SJCRH30 (cell line): ENCODE measurements around the gene BPTF. TPM values are rescaled to one million over a fixed set of nuclear protein-coding genes. Genes with fewer than 3 reads are reported as not detected.
"Not testable (repeated sequence)": the region's sequence is repeated elsewhere in the genome, so short reads cannot be mapped to it uniquely, and the experiment has no call there.

Source experiments
- DNase-seq, 2 experiments: peaks; one replicate each; pipeline ENCODE4 v3.0.0-alpha.2; 2015 to 2020
- H3K27ac ChIP-seq: fragments of 250-450 bp; sonication (Bioruptor Pico); 2 replicates; pipeline ENCODE4 v1.5.1; 2020; ENCODE audit warnings: mild to moderate bottlenecking, moderate library complexity
- H3K27me3 ChIP-seq: fragments of 250-450 bp; sonication (Bioruptor Pico); 2 replicates; pipeline ENCODE4 v1.5.1; 2020; ENCODE audit warnings: mild to moderate bottlenecking, moderate library complexity
- H3K36me3 ChIP-seq: fragments of 250-450 bp; sonication (Bioruptor Pico); 2 replicates; pipeline ENCODE4 v1.5.1; 2020; ENCODE audit warnings: mild to moderate bottlenecking, moderate library complexity
- H3K4me1 ChIP-seq: fragments of 250-450 bp; sonication (Bioruptor Pico); 2 replicates; pipeline ENCODE4 v1.5.1; 2020; ENCODE audit warnings: mild to moderate bottlenecking, moderate library complexity
- H3K4me3 ChIP-seq: fragments of 250-450 bp; sonication (Bioruptor Pico); 2 replicates; pipeline ENCODE4 v1.5.1; 2020; ENCODE audit warnings: mild to moderate bottlenecking, moderate library complexity
- H3K9me3 ChIP-seq: fragments of 250-450 bp; sonication (Bioruptor Pico); replicated peaks from 2 replicates; pipeline ENCODE4 v1.5.1; 2020; ENCODE audit warnings: mild to moderate bottlenecking, moderate library complexity
- total RNA-seq: library from RNA; depleted of rRNA; stranded (reverse); fragments of >200 nt; shearing (Covaris generic); gene quantifications from 2 replicates; pipeline ENCODE4 v1.2.3, GENCODE V29; 2014

BPTF gene
- total RNA-seq, 1 experiment from 2014 or later, result 60.7 TPM

GRCh38 chr17:67902511-67903231, 77.4 kb downstream of the BPTF start:
- Histone ChIP-seq H3K9me3 (no peaks in the 10 kb centered on the region), H3K36me3 (peaks cover 40% of the 10 kb centered on the region), H3K4me1 (no peaks in the 10 kb centered on the region), H3K4me3 (no peak overlapping the region), H3K27ac (no peak overlapping the region), H3K27me3 (no peaks in the 10 kb centered on the region)
- peak in 1 of 2 experiments; percentile 12 for DNase-seq

- H3K27ac ChIP-seq, H3K9me3 ChIP-seq, DNase-seq, H3K4me1 ChIP-seq, H3K27me3 ChIP-seq, H3K4me3 ChIP-seq: not testable (repeated sequence)
- peaks cover 43% of the 10 kb centered on the region for H3K36me3 ChIP-seq
Measured at GRCh38 chr17:67905298-67905697, 80.0 kb downstream of the BPTF start.

GRCh38 chr17:67910117-67910803, 85.0 kb downstream of the BPTF start:
- not testable (repeated sequence) for DNase-seq, H3K9me3 ChIP-seq, H3K27me3 ChIP-seq, H3K4me1 ChIP-seq, H3K27ac ChIP-seq, H3K4me3 ChIP-seq
- H3K36me3 ChIP-seq, result peaks cover 39% of the 10 kb centered on the region

- Histone ChIP-seq H3K9me3 (no peaks in the 10 kb centered on the region), H3K27ac (no peak overlapping the region), H3K36me3 (peaks cover 46% of the 10 kb centered on the region), H3K27me3 (no peaks in the 10 kb centered on the region), H3K4me3 (no peak overlapping the region), H3K4me1 (no peaks in the 10 kb centered on the region)
- DNase-seq, result no peak
Measured at GRCh38 chr17:67911059-67911782, 85.9 kb downstream of the BPTF start.

- H3K27ac ChIP-seq, result no peak overlapping the region
- DNase-seq, result no peak
- peaks cover 49% of the 10 kb centered on the region for H3K36me3 ChIP-seq
- H3K4me1 ChIP-seq, result no peaks in the 10 kb centered on the region
- no peaks in the 10 kb centered on the region for H3K27me3 ChIP-seq
- no peaks in the 10 kb centered on the region for H3K9me3 ChIP-seq
- H3K4me3 ChIP-seq, result no peak overlapping the region
Measured at GRCh38 chr17:67912088-67912487, 86.8 kb downstream of the BPTF start.

GRCh38 chr17:67912656-67913055, 87.4 kb downstream of the BPTF start:
- Histone ChIP-seq H3K36me3 (peaks cover 45% of the 10 kb centered on the region), H3K27me3 (no peaks in the 10 kb centered on the region), H3K4me1 (no peaks in the 10 kb centered on the region), H3K9me3 (no peaks in the 10 kb centered on the region), H3K27ac (no peak overlapping the region), H3K4me3 (no peak overlapping the region)
- no peak for DNase-seq

GRCh38 chr17:67920212-67920611, 94.9 kb downstream of the BPTF start:
- no peak overlapping the region for H3K27ac ChIP-seq
- DNase-seq, result no peak
- H3K9me3 ChIP-seq, result no peaks in the 10 kb centered on the region
- no peaks in the 10 kb centered on the region for H3K27me3 ChIP-seq
- no peaks in the 10 kb centered on the region for H3K4me1 ChIP-seq
- no peak overlapping the region for H3K4me3 ChIP-seq
- H3K36me3 ChIP-seq, result peaks cover 60% of the 10 kb centered on the region

- Histone ChIP-seq H3K36me3 (peaks cover 59% of the 10 kb centered on the region), H3K4me3 (no peak overlapping the region)
Measured at GRCh38 chr17:67922503-67922902, 97.2 kb downstream of the BPTF start.

GRCh38 chr17:67928842-67929241, 103.5 kb downstream of the BPTF start:
- H3K4me3 ChIP-seq, DNase-seq, H3K27ac ChIP-seq, H3K9me3 ChIP-seq, H3K27me3 ChIP-seq, H3K4me1 ChIP-seq: not testable (repeated sequence)
- H3K36me3 ChIP-seq, result peaks cover 70% of the 10 kb centered on the region

More at GRCh38 chr17:67922503-67922902, 97.2 kb downstream of the BPTF start:
- Histone ChIP-seq H3K27ac (no peak overlapping the region), H3K4me1 (no peaks in the 10 kb centered on the region), H3K27me3 (no peaks in the 10 kb centered on the region), H3K9me3 (no peaks in the 10 kb centered on the region)
- no peak for DNase-seq

GRCh38 chr17:67931227-67931626, 105.9 kb downstream of the BPTF start:
- no peaks in the 10 kb centered on the region for H3K4me1 ChIP-seq

GRCh38 chr17:67942810-67943209, 117.5 kb downstream of the BPTF start:
- Histone ChIP-seq H3K27ac (no peak overlapping the region), H3K4me1 (no peaks in the 10 kb centered on the region), H3K9me3 (no peaks in the 10 kb centered on the region), H3K4me3 (no peak overlapping the region), H3K27me3 (no peaks in the 10 kb centered on the region), H3K36me3 (peaks cover 57% of the 10 kb centered on the region)
- peak in 1 of 2 experiments; percentile 13 for DNase-seq

More at GRCh38 chr17:67931227-67931626, 105.9 kb downstream of the BPTF start:
- no peak overlapping the region for H3K4me3 ChIP-seq
- DNase-seq, result no peak
- peaks cover 77% of the 10 kb centered on the region for H3K36me3 ChIP-seq
- H3K27ac ChIP-seq, result no peak overlapping the region
- no peaks in the 10 kb centered on the region for H3K9me3 ChIP-seq
- H3K27me3 ChIP-seq, result no peaks in the 10 kb centered on the region

- H3K27ac ChIP-seq, result no peak overlapping the region
- H3K4me3 ChIP-seq, result no peak overlapping the region
- H3K9me3 ChIP-seq, result no peaks in the 10 kb centered on the region
- H3K4me1 ChIP-seq, result no peaks in the 10 kb centered on the region
- no peak for DNase-seq
- no peaks in the 10 kb centered on the region for H3K27me3 ChIP-seq
- peaks cover 63% of the 10 kb centered on the region for H3K36me3 ChIP-seq
Measured at GRCh38 chr17:67944035-67944434, 118.7 kb downstream of the BPTF start.

GRCh38 chr17:67946513-67946912, 121.2 kb downstream of the BPTF start:
- H3K27ac ChIP-seq, result no peak overlapping the region
- no peaks in the 10 kb centered on the region for H3K27me3 ChIP-seq
- no peaks in the 10 kb centered on the region for H3K4me1 ChIP-seq
- peaks cover 55% of the 10 kb centered on the region for H3K36me3 ChIP-seq
- DNase-seq, result no peak
- H3K4me3 ChIP-seq, result no peak overlapping the region
- H3K9me3 ChIP-seq, result no peaks in the 10 kb centered on the region

GRCh38 chr17:67947325-67947813, 122.1 kb downstream of the BPTF start:
- H3K27me3 ChIP-seq, result no peaks in the 10 kb centered on the region
- H3K4me1 ChIP-seq, result no peaks in the 10 kb centered on the region
- peaks cover 55% of the 10 kb centered on the region for H3K36me3 ChIP-seq
- H3K9me3 ChIP-seq, result no peaks in the 10 kb centered on the region
- H3K27ac ChIP-seq, result no peak overlapping the region
- DNase-seq, result no peak
- H3K4me3 ChIP-seq, result no peak overlapping the region

GRCh38 chr17:67950945-67951344, 125.6 kb downstream of the BPTF start:
- Histone ChIP-seq H3K36me3 (peaks cover 31% of the 10 kb centered on the region), H3K4me3 (no peak overlapping the region), H3K9me3 (no peaks in the 10 kb centered on the region), H3K4me1 (no peaks in the 10 kb centered on the region), H3K27me3 (no peaks in the 10 kb centered on the region), H3K27ac (no peak overlapping the region)
- no peak for DNase-seq
